ENCODE results near the gene ISOC2. TPM values are rescaled to one million over a fixed set of nuclear protein-coding genes. Genes with fewer than 3 reads are reported as not detected.

Gene ISOC2
- total RNA-seq, 6 experiments from 2014 or later = 60.1 to 81.4 (median 66.8) TPM

- Mint-ChIP-seq H3K36me3 (ENCODE audit: low read depth) (peaks cover 4% of the 10 kb centered on the region), H3K4me3 (no peak overlapping the region), H3K27me3 (ENCODE audit: insufficient read depth) (peaks cover 4% of the 10 kb centered on the region)
Measured at GRCh38 chr19:55481794-55482155, 20.3 kb upstream of the ISOC2 start.

GRCh38 chr19:55481148-55481793 lies 19.8 kb upstream of the ISOC2 start:
- no peak for TF ChIP-seq CTCF (IDR thresholded peaks at IDR 0.05)
- DNase-seq = no peak
- no peak overlapping the region for H3K4me3 Mint-ChIP-seq
- no peaks in the 10 kb centered on the region for H3K9me3 Mint-ChIP-seq
- peaks cover 41% of the 10 kb centered on the region for H3K4me1 Mint-ChIP-seq (ENCODE audit: low read depth)
- peaks cover 4% of the 10 kb centered on the region for H3K36me3 Mint-ChIP-seq (ENCODE audit: low read depth)
- peaks cover 4% of the 10 kb centered on the region for H3K27me3 Mint-ChIP-seq (ENCODE audit: insufficient read depth)
- no peak overlapping the region for H3K27ac Mint-ChIP-seq

More at GRCh38 chr19:55481794-55482155, 20.3 kb upstream of the ISOC2 start:
- peaks cover 43% of the 10 kb centered on the region for H3K4me1 Mint-ChIP-seq (ENCODE audit: low read depth)
- DNase-seq = no peak
- no peak for TF ChIP-seq CTCF (IDR thresholded peaks at IDR 0.05)
- H3K9me3 Mint-ChIP-seq = no peaks in the 10 kb centered on the region
- no peak overlapping the region for H3K27ac Mint-ChIP-seq

GRCh38 chr19:55479451-55480230 lies 18.2 kb upstream of the ISOC2 start:
- H3K9me3 Mint-ChIP-seq = no peaks in the 10 kb centered on the region
- no peak overlapping the region for H3K4me3 Mint-ChIP-seq
- peaks cover 4% of the 10 kb centered on the region for H3K36me3 Mint-ChIP-seq (ENCODE audit: low read depth)
- peak overlapping the region; percentile 19; the same call in 1 of the 2 replicates for H3K27ac Mint-ChIP-seq
- TF ChIP-seq CTCF (IDR thresholded peaks at IDR 0.05) = no peak
- DNase-seq = no peak
- peaks cover 4% of the 10 kb centered on the region for H3K27me3 Mint-ChIP-seq (ENCODE audit: insufficient read depth)
- H3K4me1 Mint-ChIP-seq (ENCODE audit: low read depth) = peaks cover 40% of the 10 kb centered on the region

- no peak for TF ChIP-seq CTCF (IDR thresholded peaks at IDR 0.05)
- H3K4me1 Mint-ChIP-seq (ENCODE audit: low read depth) = peaks cover 40% of the 10 kb centered on the region
- peak overlapping the region; percentile 97; the same call in 1 of the 2 replicates for H3K4me3 Mint-ChIP-seq
- no peak for DNase-seq
- no peaks in the 10 kb centered on the region for H3K9me3 Mint-ChIP-seq
- peaks cover 4% of the 10 kb centered on the region for H3K36me3 Mint-ChIP-seq (ENCODE audit: low read depth)
- peaks cover 4% of the 10 kb centered on the region for H3K27me3 Mint-ChIP-seq (ENCODE audit: insufficient read depth)
- no peak overlapping the region for H3K27ac Mint-ChIP-seq
Measured at GRCh38 chr19:55479045-55479444, 17.6 kb upstream of the ISOC2 start.

GRCh38 chr19:55478364-55478763 lies 16.9 kb upstream of the ISOC2 start:
- no peak for TF ChIP-seq CTCF (IDR thresholded peaks at IDR 0.05)
- H3K27me3 Mint-ChIP-seq (ENCODE audit: insufficient read depth) = peaks cover 4% of the 10 kb centered on the region
- peak overlapping the region; percentile 97 for H3K4me3 Mint-ChIP-seq
- H3K4me1 Mint-ChIP-seq (ENCODE audit: low read depth) = peaks cover 40% of the 10 kb centered on the region
- peaks cover 4% of the 10 kb centered on the region for H3K36me3 Mint-ChIP-seq (ENCODE audit: low read depth)
- no peaks in the 10 kb centered on the region for H3K9me3 Mint-ChIP-seq
- H3K27ac Mint-ChIP-seq = peak overlapping the region; percentile 17; the same call in 1 of the 2 replicates
- DNase-seq = no peak

Data from HFFc6 (cell line).